Adipocyte (in vitro differentiated cells): ENCODE data around the gene COL6A2.

Source experiments
- DNase-seq: peaks from one replicate; pipeline ENCODE4 v3.0.0-alpha.2; 2015; ENCODE audit warnings: low read depth
- H3K27me3 ChIP-seq: replicated peaks from 2 replicates; pipeline ENCODE4 v1.7.0; 2013; ENCODE audit warnings: mild to moderate bottlenecking, low read length, moderate library complexity; ENCODE audit not compliant: control insufficient read depth, insufficient read depth
- H3K36me3 ChIP-seq: 2 replicates; pipeline ENCODE4 v1.7.0; 2013; ENCODE audit warnings: low read length, mild to moderate bottlenecking, moderate library complexity; ENCODE audit not compliant: control insufficient read depth, insufficient read depth, severe bottlenecking
- H3K4me1 ChIP-seq: 2 replicates; pipeline ENCODE4 v1.7.0; 2013; ENCODE audit warnings: mild to moderate bottlenecking, low read length, moderate library complexity; ENCODE audit not compliant: control insufficient read depth, insufficient read depth
- H3K4me3 ChIP-seq: 2 replicates; pipeline ENCODE4 v1.7.0; 2013; ENCODE audit warnings: mild to moderate bottlenecking, low read length, moderate library complexity
- H3K9ac ChIP-seq: 2 replicates; pipeline ENCODE4 v1.7.0; 2013; ENCODE audit warnings: mild to moderate bottlenecking, low read length, moderate library complexity
- H3K9me3 ChIP-seq: 2 replicates; pipeline ENCODE4 v1.7.0; 2013; ENCODE audit warnings: mild to moderate bottlenecking, low read length, moderate library complexity; ENCODE audit not compliant: control insufficient read depth

The COL6A2 gene

DNA sequence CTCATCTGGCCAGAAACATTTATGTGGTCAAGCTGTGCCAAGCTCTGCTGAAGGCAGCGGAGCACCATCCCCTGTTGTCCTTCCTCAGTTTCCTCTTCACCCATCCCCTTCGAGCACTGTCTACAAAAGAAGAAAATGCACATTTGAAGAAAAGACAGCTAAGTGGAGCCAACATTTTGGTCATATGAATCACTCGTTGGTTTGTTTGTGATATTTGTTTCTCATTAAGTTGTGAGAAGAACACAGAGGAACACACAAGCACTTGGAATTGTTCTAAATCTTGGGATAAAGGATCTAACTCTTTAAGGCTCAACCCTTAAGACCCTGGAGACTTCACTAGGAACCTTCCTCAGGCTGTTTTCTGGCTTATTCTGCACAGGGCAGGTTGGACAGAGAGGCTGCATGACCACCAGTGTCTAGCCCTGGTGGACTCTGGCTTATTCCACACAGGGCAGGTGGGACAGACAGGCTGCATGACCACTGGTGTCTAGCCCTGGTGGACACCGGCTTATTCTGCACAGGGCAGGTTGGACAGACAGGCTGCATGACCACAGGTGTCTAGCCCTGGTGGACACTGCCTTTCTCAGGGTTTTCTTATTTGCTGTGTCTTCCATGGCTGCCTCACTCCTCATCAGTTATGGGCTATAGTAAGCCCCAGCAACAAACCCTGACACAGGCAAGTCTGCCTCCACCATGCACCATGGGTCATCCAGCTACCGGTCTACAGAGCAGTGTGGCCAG lies 35.3 kb upstream of the COL6A2 start:
- peak overlapping the region; percentile 77 for H3K9ac ChIP-seq
- peaks cover 11% of the 10 kb centered on the region for H3K9me3 ChIP-seq
- no peaks in the 10 kb centered on the region for H3K36me3 ChIP-seq
- H3K4me3 ChIP-seq: peak overlapping the region; percentile 3
- peaks cover 60% of the 10 kb centered on the region for H3K4me1 ChIP-seq
- no peaks in the 10 kb centered on the region for H3K27me3 ChIP-seq
- DNase-seq: peak; percentile 55

DNA sequence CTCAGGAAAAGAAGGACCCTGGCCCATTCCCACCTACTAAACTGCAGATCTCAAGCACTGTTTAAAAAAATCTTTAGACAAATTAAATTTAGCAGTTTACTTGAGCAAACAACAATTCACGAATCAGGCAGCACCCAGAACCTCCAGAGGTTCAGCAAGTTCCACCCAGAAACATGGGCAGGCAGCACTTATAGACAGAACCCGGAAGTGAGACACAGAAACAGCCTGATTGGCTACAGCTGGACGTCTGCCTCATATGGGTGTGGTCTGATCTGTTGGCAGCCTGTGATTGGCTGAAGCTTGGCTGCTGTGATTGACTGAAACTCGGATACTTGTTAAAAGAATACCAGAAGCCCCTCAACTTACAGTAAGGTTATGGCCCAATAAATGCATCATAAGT lies 34.7 kb upstream of the COL6A2 start:
- peaks cover 64% of the 10 kb centered on the region for H3K4me1 ChIP-seq
- H3K9ac ChIP-seq: peak overlapping the region; percentile 77
- peak overlapping the region; percentile 3 for H3K4me3 ChIP-seq
- H3K36me3 ChIP-seq: no peaks in the 10 kb centered on the region
- DNase-seq: no peak
- peaks cover 11% of the 10 kb centered on the region for H3K9me3 ChIP-seq
- no peaks in the 10 kb centered on the region for H3K27me3 ChIP-seq

DNA sequence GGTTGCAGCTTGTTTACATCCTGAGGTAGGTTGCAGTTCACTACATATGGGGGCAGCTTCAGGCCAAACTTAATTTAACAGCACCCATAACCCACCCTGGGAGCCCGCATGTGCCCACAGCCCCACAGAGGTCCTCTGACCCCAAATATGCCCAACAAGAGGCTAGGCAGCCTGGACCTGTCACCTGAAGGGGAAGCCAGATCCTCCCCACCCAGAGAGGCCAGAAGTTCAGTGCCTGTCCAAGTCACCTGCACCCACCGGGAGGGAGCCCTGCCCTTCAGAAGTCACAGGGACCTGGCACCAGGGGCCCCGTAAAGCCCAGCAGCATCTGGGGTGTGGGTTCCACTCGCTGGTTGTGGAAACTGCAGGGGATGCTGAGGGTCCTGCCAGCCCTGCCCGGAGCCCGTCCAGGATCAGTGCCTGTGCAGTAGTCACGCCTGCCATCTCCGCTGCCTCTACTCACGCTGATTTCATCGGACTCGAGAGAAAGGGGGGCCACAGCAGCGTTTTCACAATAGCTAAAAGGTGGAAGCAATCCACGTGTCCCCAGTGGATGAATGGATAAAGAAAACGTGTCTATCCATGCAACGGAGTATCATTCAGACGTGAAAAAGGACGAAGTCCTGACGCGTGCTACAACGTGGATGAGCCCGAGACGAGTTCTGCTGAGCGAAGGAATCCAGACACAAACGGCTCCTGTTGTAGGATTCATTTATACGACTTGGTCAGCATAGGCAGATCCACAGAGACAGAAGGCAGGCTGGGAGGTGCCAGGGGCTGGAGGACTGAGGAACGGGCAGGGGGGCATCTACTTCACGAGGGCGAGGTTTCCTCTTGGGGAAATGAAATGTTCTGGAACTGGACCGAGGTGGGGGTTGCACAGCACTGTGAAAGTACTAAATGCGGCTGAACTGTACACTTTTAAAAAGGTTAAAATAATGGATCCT lies 33.9 kb upstream of the COL6A2 start:
- no peaks in the 10 kb centered on the region for H3K27me3 ChIP-seq
- no peak overlapping the region for H3K9ac ChIP-seq
- H3K36me3 ChIP-seq: no peaks in the 10 kb centered on the region
- no peak overlapping the region for H3K4me3 ChIP-seq
- peaks cover 11% of the 10 kb centered on the region for H3K9me3 ChIP-seq
- no peak for DNase-seq
- H3K4me1 ChIP-seq: peaks cover 64% of the 10 kb centered on the region

DNA sequence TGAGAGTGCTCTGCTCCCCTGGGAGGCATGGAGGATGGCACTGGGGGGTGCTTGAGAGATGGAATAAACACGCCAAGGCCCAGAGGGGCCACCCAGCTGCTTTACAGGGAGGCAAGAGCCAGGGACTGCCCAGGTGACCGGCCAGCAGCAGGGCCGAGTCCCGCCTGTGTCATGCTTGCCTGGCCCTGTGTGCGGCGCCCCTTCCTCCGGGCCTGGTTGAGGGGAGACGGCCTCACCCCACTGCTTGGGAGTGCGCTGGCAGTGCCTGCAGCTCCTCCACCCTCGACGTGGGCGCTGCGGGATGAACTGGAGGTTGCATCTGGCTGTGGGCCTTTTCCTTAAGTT lies 33.1 kb upstream of the COL6A2 start:
- Histone ChIP-seq H3K4me1 (peaks cover 62% of the 10 kb centered on the region), H3K9ac (peak overlapping the region; percentile 90), H3K9me3 (peaks cover 11% of the 10 kb centered on the region), H3K27me3 (no peaks in the 10 kb centered on the region), H3K4me3 (peak overlapping the region; percentile 32), H3K36me3 (no peaks in the 10 kb centered on the region)
- DNase-seq: no peak

DNA sequence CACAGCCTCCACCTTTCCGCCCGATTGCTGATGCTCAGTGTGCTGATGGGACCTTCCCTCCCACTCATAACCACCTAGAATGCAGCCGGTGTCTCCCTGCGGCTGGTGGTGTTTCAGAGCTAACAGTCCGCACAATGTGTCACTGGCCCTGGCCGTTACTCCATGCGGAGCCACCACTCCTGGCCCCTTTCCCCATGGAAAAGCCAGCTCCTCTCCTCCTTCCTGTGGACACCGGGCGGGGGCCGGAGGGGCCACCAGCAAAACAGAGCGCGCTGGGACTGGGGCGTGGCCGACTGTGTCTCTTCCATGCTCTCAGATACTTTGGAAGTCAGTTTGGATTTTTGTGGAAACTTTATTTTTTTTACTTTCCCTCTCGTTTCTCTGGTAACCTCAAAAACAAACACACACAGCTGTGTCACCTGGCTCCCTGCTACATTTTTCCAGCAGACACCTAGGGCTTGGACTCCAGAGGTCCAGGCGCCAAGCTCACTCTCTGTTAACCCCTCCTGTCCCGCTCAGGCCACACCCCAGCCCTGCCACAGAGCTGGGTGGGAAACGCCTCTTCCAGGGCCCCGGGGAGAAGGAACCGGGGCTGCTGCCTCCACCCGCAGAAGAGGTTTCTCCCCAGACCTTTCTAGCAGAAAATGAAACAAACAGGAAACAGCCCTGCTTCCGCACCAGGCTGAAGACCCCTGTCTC lies 32.5 kb upstream of the COL6A2 start:
- Histone ChIP-seq H3K27me3 (no peaks in the 10 kb centered on the region), H3K4me3 (peak overlapping the region; percentile 32), H3K36me3 (no peaks in the 10 kb centered on the region), H3K9ac (peak overlapping the region; percentile 90), H3K9me3 (peaks cover 11% of the 10 kb centered on the region), H3K4me1 (peaks cover 57% of the 10 kb centered on the region)
- DNase-seq: peak; percentile 64

DNA sequence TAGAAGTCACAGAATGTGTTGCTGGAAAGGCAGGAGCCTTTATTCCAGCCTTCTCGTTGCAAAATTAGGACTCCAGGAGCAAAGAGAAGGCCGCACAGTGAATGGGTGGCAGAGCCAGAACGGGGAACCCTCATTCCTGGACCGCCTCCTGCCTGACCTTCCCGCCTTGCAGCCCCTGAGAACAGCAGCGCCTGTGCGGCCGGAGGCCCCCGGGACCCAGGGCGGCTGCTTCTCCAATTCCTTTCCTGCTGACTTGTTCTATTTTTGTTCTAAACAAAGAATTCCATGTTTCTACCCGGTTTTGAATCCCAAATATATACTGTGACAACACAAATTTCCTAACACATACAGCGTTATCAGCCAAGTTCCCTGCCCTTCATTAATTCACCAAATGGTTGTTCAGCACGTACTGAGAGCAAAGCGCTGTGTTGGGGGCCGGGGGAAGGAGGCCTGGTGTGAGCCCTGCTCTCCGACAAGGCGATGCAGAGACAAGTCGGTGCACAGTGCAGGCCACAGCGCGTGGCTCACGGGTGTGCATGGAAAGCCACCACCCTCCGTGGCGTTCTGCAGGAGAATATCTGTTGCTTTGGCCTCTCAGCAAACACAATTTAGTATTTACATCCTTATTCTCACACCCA lies 31.9 kb upstream of the COL6A2 start:
- Histone ChIP-seq H3K4me1 (peaks cover 53% of the 10 kb centered on the region), H3K9ac (peak overlapping the region; percentile 90), H3K4me3 (peak overlapping the region; percentile 32), H3K9me3 (peaks cover 11% of the 10 kb centered on the region), H3K36me3 (no peaks in the 10 kb centered on the region), H3K27me3 (no peaks in the 10 kb centered on the region)
- DNase-seq: no peak

DNA sequence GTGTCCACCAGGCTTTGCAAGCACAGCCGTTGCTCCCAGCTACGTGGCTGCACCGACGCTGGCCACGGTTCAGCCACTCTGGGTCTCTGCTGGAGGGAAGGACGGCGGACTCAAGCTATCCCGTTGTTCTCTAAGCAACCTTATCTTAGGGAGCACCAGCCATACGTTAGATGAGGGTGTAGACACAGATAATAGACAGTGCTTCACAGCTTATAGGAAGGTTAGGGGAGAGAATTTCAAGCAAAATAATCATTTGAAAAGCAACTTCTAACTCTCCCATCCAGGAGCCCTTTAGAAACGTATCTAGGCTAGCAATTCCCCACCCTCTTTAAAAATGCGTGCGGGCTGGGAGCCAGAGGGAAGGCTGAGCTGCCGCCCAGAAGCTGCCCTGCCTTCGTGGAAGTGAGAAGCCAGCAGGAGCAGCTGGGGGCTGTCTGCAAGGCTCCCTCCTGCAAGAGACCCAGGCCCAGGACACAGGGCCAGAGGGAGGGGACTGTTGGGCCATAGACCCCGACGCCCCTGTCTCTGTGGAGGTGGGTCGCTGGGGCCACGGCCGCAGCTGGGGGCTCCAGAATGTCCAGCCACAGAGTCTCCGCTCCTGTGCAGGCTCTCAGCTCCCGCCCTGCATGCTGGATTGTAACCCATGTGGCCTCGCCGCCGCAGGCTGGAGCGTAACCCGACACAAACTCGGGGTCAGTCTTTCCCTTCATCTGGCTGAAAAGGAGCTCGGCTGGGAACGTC lies 31.2 kb upstream of the COL6A2 start:
- no peaks in the 10 kb centered on the region for H3K36me3 ChIP-seq
- H3K27me3 ChIP-seq: no peaks in the 10 kb centered on the region
- peak overlapping the region; percentile 90 for H3K9ac ChIP-seq
- peaks cover 11% of the 10 kb centered on the region for H3K9me3 ChIP-seq
- H3K4me1 ChIP-seq: peaks cover 46% of the 10 kb centered on the region
- peak overlapping the region; percentile 25 for H3K4me3 ChIP-seq
- DNase-seq: peak; percentile 50

DNA sequence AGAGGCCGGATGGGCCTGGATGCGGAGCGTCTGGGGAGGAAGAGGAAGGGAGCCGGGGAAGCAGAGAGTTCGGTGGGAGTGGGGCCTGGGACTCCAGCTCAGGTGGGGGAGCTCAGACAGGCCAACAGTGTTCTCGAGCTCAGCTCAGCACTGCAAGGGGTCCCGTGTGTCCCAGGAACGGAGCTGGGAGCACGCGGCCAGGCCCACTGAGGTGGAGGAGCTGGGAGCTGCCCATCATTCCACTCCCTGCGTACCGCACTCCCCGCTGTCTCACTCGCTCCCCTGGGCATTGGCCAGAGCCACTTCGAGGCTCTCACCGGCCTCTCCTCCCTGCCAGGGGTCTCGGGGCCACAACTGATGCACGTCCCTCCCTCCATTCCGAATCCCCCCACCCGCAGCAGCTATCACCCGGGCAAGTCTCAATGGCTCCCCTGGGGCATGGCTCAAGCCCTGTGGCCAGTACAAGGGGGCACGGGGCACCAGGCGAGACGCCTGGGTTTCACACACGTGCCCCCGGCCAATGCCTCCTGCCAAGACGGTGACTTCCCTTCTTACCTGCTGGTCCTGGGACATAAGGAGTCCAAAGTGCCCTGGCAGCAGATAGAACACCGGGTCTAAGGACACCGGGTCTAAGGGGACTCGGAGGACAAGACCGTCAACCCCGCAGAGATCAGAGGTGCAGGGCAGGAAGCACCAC lies 30.3 kb upstream of the COL6A2 start:
- Histone ChIP-seq H3K27me3 (no peaks in the 10 kb centered on the region), H3K36me3 (no peaks in the 10 kb centered on the region)
- no peak for DNase-seq

DNA sequence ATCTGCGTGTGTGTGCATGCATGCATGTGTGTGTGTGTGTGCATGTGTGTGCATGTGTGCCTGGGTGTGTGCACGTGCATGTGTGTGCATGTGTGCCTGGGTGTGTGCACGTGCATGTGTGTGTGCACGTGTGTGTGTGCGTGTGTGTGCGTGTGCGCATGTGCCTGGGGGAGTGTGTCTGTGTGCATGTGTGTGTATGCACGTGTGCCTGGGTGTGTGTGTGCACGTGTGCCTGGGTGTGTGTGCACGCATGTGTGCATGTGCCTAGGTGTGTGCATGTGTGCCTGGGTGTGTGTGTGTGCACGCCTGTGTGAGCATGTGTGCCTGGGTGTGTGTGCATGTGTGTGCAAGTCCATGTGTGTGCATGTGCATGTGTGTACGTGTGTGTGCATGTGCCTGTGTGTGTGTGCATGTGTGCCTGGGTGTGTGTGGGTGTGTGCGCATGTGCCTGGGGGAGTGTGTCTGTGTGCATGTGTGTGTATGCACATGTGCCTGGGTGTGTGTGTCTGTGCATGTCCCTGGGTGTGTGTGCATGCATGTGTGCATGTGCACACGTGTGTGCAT lies 29.3 kb upstream of the COL6A2 start:
- Histone ChIP-seq H3K27me3 (no peaks in the 10 kb centered on the region), H3K9ac (no peak overlapping the region), H3K36me3 (no peaks in the 10 kb centered on the region), H3K4me3 (no peak overlapping the region), H3K9me3 (no peaks in the 10 kb centered on the region), H3K4me1 (peaks cover 42% of the 10 kb centered on the region)
- DNase-seq: no peak

More for the DNA sequence above, 30.3 kb upstream of the COL6A2 start:
- H3K9ac ChIP-seq: peak overlapping the region; percentile 90
- H3K4me1 ChIP-seq: peaks cover 45% of the 10 kb centered on the region
- peaks cover 9% of the 10 kb centered on the region for H3K9me3 ChIP-seq
- H3K4me3 ChIP-seq: peak overlapping the region; percentile 5

DNA sequence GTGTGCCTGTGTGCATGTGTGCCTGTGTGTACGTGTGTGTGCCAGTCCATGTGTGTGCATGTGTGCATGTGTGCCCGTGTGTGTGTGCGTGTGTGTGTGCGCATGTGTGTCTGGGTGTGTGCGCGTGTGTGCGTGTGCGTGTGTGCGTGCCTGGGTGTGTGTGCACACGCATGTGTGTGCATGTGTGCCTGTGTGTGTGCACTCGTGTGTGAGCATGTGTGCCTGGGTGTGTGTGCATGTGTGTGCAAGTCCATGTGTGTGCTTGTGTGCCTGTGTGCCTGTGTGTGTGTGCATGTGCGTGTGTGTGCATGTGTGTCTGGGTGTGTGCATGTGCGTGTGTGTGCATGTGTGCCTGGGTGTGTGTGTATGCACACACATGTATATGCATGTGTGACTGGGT lies 28.7 kb upstream of the COL6A2 start:
- Histone ChIP-seq H3K36me3 (no peaks in the 10 kb centered on the region), H3K4me3 (no peak overlapping the region), H3K9ac (no peak overlapping the region), H3K9me3 (no peaks in the 10 kb centered on the region), H3K4me1 (peaks cover 42% of the 10 kb centered on the region), H3K27me3 (no peaks in the 10 kb centered on the region)
- no peak for DNase-seq
